Measurements from ENCODE around the gene NEK6.

DNA sequence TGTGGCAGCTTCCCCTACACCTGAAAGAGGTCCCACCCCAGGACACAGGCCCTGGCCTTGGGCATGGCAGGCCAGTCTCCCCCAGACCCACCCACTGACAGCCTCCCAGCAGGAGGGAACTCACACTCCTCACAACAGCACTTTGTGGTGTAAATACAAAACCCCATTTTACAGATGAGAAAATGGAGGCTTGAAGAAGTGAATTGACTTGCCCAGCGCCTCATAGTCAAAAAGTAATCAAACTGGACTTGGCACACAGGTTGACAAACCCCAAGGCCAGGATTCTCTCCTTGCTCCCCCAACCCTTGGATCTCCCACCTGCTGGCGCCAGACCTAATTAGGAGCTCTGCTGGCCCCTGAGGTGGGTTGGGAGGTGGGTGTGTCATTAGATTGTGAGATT, 29.2 kb upstream of the NEK6 start:
- TF ChIP-seq, protein P1, sequence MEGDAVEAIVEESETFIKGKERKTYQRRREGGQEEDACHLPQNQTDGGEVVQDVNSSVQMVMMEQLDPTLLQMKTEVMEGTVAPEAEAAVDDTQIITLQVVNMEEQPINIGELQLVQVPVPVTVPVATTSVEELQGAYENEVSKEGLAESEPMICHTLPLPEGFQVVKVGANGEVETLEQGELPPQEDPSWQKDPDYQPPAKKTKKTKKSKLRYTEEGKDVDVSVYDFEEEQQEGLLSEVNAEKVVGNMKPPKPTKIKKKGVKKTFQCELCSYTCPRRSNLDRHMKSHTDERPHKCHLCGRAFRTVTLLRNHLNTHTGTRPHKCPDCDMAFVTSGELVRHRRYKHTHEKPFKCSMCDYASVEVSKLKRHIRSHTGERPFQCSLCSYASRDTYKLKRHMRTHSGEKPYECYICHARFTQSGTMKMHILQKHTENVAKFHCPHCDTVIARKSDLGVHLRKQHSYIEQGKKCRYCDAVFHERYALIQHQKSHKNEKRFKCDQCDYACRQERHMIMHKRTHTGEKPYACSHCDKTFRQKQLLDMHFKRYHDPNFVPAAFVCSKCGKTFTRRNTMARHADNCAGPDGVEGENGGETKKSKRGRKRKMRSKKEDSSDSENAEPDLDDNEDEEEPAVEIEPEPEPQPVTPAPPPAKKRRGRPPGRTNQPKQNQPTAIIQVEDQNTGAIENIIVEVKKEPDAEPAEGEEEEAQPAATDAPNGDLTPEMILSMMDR (IDR thresholded peaks at IDR 0.05) = no peak
- no peak for TF ChIP-seq ZFX (IDR thresholded peaks at IDR 0.05; ENCODE audit: borderline replicate concordance)

Data from 22Rv1 (cell line).